ENCODE measurements around the gene CD63.

Gene CD63

GRCh38 chr12:55738123-55739024 is 9.6 kb upstream of the CD63 start:
- DNase-seq = peak; percentile 38

GRCh38 chr12:55737581-55738122 is 8.8 kb upstream of the CD63 start:
- no peak for DNase-seq

GRCh38 chr12:55736780-55737580 is 8.2 kb upstream of the CD63 start:
- peak; percentile 70 for DNase-seq

- no peak for DNase-seq
These were observed 7.3 kb upstream of the CD63 start for GRCh38 chr12:55736076-55736475.

- DNase-seq = no peak
These were observed 5.8 kb upstream of the CD63 start for GRCh38 chr12:55734595-55734994.

GRCh38 chr12:55733858-55734257 is 5.0 kb upstream of the CD63 start:
- DNase-seq = no peak

- no peak for DNase-seq
These were observed 4.3 kb upstream of the CD63 start for GRCh38 chr12:55733021-55733555.

- DNase-seq = no peak
These were observed 3.5 kb upstream of the CD63 start for GRCh38 chr12:55732288-55732687.

- no peak for DNase-seq
These were observed 1.3 kb upstream of the CD63 start for GRCh38 chr12:55729819-55730818.

GRCh38 chr12:55728186-55728938 is 447 bp downstream of the CD63 start:
- peak; percentile 56 for DNase-seq

- no peak for DNase-seq
These were observed 1.1 kb downstream of the CD63 start for GRCh38 chr12:55727643-55728185.

GRCh38 chr12:55726971-55727370 is 1.8 kb downstream of the CD63 start:
- no peak for DNase-seq

GRCh38 chr12:55725556-55725955 is 3.3 kb downstream of the CD63 start:
- no peak for DNase-seq

GRCh38 chr12:55724940-55725309 is 3.9 kb downstream of the CD63 start:
- DNase-seq = no peak

- peak; percentile 24 for DNase-seq
These were observed 4.4 kb downstream of the CD63 start for GRCh38 chr12:55724226-55724939.

GRCh38 chr12:55723516-55724225 is 5.1 kb downstream of the CD63 start:
- DNase-seq = no peak

- DNase-seq = no peak
These were observed 5.9 kb downstream of the CD63 start for GRCh38 chr12:55722948-55723347.

GRCh38 chr12:55721601-55722213 is 7.1 kb downstream of the CD63 start:
- DNase-seq = no peak

- no peak for DNase-seq
These were observed 7.8 kb downstream of the CD63 start for GRCh38 chr12:55720894-55721444.

Data from NCI-H510A (cell line).